ENCODE data around the gene GALNT7. TPM values are rescaled to one million over a fixed set of nuclear protein-coding genes. Genes with fewer than 3 reads are reported as not detected.

GALNT7 gene
- total and polyA plus RNA-seq, 4 donors, result 0.65 to 13.0 (median 2.1) TPM

- Histone ChIP-seq H3K9ac (ENCODE audit: low read depth in 1 of 2, low read length in 2 of 2) (no peak overlapping the region), H3K27me3 (ENCODE audit: control insufficient read depth in 4 of 4, insufficient read depth in 4 of 4, low read length in 3 of 4) (no peaks in the 10 kb centered on the region), H3K4me3 (ENCODE audit: low read depth in 1 of 3, low read length in 3 of 3) (no peak overlapping the region), H3K27ac (ENCODE audit: low read depth in 1 of 2, low read length in 2 of 2) (no peak overlapping the region), H3K36me3 (ENCODE audit: control insufficient read depth in 4 of 4, insufficient read depth in 3 of 4, low read depth in 1 of 4, low read length in 3 of 4) (no peaks in the 10 kb centered on the region), H3K4me1 (ENCODE audit: control insufficient read depth in 4 of 4, insufficient read depth in 4 of 4, low read length in 3 of 4) (no peaks in the 10 kb centered on the region), H3K9me3 (ENCODE audit: control insufficient read depth in 4 of 4, low read length in 3 of 4) (no peaks in the 10 kb centered on the region)
- WGBS, result 28% methylated on average over 3 of the region's 3 CpGs
- TF ChIP-seq ATF3 (IDR thresholded peaks at IDR 0.05) (no peak), RAD21 (IDR thresholded peaks at IDR 0.05) (peak; percentile 75 to 77), SP1 (IDR thresholded peaks at IDR 0.05) (no peak), EGR1 (IDR thresholded peaks at IDR 0.05; ENCODE audit: low read depth in 2 of 2) (no peak), TAF1 (conservative IDR thresholded peaks at IDR 0.05) (no peak), YY1 (IDR thresholded peaks at IDR 0.05) (no peak), CTCF (IDR thresholded peaks at IDR 0.05; ENCODE audit: low read depth, low read length, missing input control) (peak; percentile 13), JUND (IDR thresholded peaks at IDR 0.05) (no peak)
- no peak for DNase-seq (ENCODE audit: low spot score)
Measured at GRCh38 chr4:173318648-173319211, 150.1 kb downstream of the GALNT7 start.

GRCh38 chr4:173319696-173320095, 151.1 kb downstream of the GALNT7 start:
- Histone ChIP-seq H3K9ac (ENCODE audit: low read depth in 1 of 2, low read length in 2 of 2) (no peak overlapping the region), H3K36me3 (ENCODE audit: control insufficient read depth in 4 of 4, insufficient read depth in 3 of 4, low read depth in 1 of 4, low read length in 3 of 4) (no peaks in the 10 kb centered on the region), H3K27ac (ENCODE audit: low read depth in 1 of 2, low read length in 2 of 2) (no peak overlapping the region), H3K9me3 (ENCODE audit: control insufficient read depth in 4 of 4, low read length in 3 of 4) (no peaks in the 10 kb centered on the region), H3K4me1 (ENCODE audit: control insufficient read depth in 4 of 4, insufficient read depth in 4 of 4, low read length in 3 of 4) (no peaks in the 10 kb centered on the region), H3K4me3 (ENCODE audit: low read depth in 1 of 3, low read length in 3 of 3) (no peak overlapping the region), H3K27me3 (ENCODE audit: control insufficient read depth in 4 of 4, insufficient read depth in 4 of 4, low read length in 3 of 4) (no peaks in the 10 kb centered on the region)
- DNase-seq (ENCODE audit: low spot score), result no peak
- TF ChIP-seq MAX (IDR thresholded peaks at IDR 0.05), result no peak
- TF ChIP-seq ATF3 (IDR thresholded peaks at IDR 0.05), result no peak
- TF ChIP-seq HNF4A (conservative IDR thresholded peaks at IDR 0.05), result no peak
- TF ChIP-seq REST (IDR thresholded peaks at IDR 0.05), result no peak
- TF ChIP-seq NR2F2 (IDR thresholded peaks at IDR 0.05), result no peak
- TF ChIP-seq GABPA (IDR thresholded peaks at IDR 0.05 in 1 of 2, conservative IDR thresholded peaks at IDR 0.05 in 1 of 2), result no peak
- TF ChIP-seq RXRA (IDR thresholded peaks at IDR 0.05), result no peak
- TF ChIP-seq FOXA1 (IDR thresholded peaks at IDR 0.05), result no peak
- TF ChIP-seq CTCF (IDR thresholded peaks at IDR 0.05; ENCODE audit: low read depth, low read length, missing input control), result no peak
- TF ChIP-seq RAD21 (IDR thresholded peaks at IDR 0.05), result no peak
- no peak for TF ChIP-seq ZBTB33 (IDR thresholded peaks at IDR 0.05)
- TF ChIP-seq HNF4G (IDR thresholded peaks at IDR 0.05), result no peak
- TF ChIP-seq SP1 (IDR thresholded peaks at IDR 0.05), result no peak
- TF ChIP-seq TAF1 (conservative IDR thresholded peaks at IDR 0.05), result no peak
- TF ChIP-seq FOXA2 (IDR thresholded peaks at IDR 0.05), result no peak
- no peak for TF ChIP-seq YY1 (IDR thresholded peaks at IDR 0.05)
- no peak for TF ChIP-seq JUND (IDR thresholded peaks at IDR 0.05)
- no peak for TF ChIP-seq EGR1 (IDR thresholded peaks at IDR 0.05; ENCODE audit: low read depth in 2 of 2)
- 83% methylated on average over 2 of the region's 2 CpGs for WGBS
